HG03457 (cell line): ENCODE data around the gene BCAS3.
"Not testable (repeated sequence)": the region's sequence is repeated elsewhere in the genome, so short reads cannot be mapped to it uniquely, and the experiment has no call there.

Experiments used
- ATAC-seq: cut with Tn5 transposase; IDR thresholded peaks from one replicate; pipeline ENCODE4 v1.9.1; 2021; ENCODE audit warnings: moderate number of reproducible peaks; ENCODE audit not compliant: unreplicated experiment

BCAS3 gene

GRCh38 chr17:60677308-60678117 lies at the start of gene BCAS3:
Gene BCAS3 (plus strand): TSS chr17:60677851.
- ATAC-seq, result peak; percentile 97

- ATAC-seq, result no peak
Observed at GRCh38 chr17:60628252-60628889, 49.3 kb upstream of the BCAS3 start.

GRCh38 chr17:60629120-60629519 lies 48.5 kb upstream of the BCAS3 start:
- ATAC-seq, result no peak

- ATAC-seq, result no peak
Observed at GRCh38 chr17:60630352-60630751, 47.3 kb upstream of the BCAS3 start.

- ATAC-seq, result no peak
Observed at GRCh38 chr17:60631119-60631518, 46.5 kb upstream of the BCAS3 start.

- no peak for ATAC-seq
Observed at GRCh38 chr17:60637683-60638082, 40.0 kb upstream of the BCAS3 start.

GRCh38 chr17:60639019-60639330 lies 38.7 kb upstream of the BCAS3 start:
- ATAC-seq, result no peak

- no peak for ATAC-seq
Observed at GRCh38 chr17:60640503-60640902, 37.1 kb upstream of the BCAS3 start.

GRCh38 chr17:60641126-60641525 lies 36.5 kb upstream of the BCAS3 start:
- no peak for ATAC-seq

- ATAC-seq, result no peak
Observed at GRCh38 chr17:60641810-60642220, 35.8 kb upstream of the BCAS3 start.

GRCh38 chr17:60645918-60646523 lies 31.6 kb upstream of the BCAS3 start:
- ATAC-seq, result no peak

GRCh38 chr17:60646701-60647100 lies 30.9 kb upstream of the BCAS3 start:
- ATAC-seq, result no peak

GRCh38 chr17:60647705-60648104 lies 29.9 kb upstream of the BCAS3 start:
- ATAC-seq, result no peak

- ATAC-seq, result peak; percentile 83
Observed at GRCh38 chr17:60652454-60653247, 25.0 kb upstream of the BCAS3 start.

GRCh38 chr17:60653569-60653968 lies 24.1 kb upstream of the BCAS3 start:
- no peak for ATAC-seq

GRCh38 chr17:60656499-60656898 lies 21.2 kb upstream of the BCAS3 start:
- ATAC-seq, result no peak

GRCh38 chr17:60659156-60659555 lies 18.5 kb upstream of the BCAS3 start:
- no peak for ATAC-seq

- no peak for ATAC-seq
Observed at GRCh38 chr17:60661489-60661888, 16.2 kb upstream of the BCAS3 start.

GRCh38 chr17:60664022-60664421 lies 13.6 kb upstream of the BCAS3 start:
- no peak for ATAC-seq

GRCh38 chr17:60665602-60666001 lies 12.0 kb upstream of the BCAS3 start:
- ATAC-seq, result no peak

- not testable (repeated sequence) for ATAC-seq
Observed at GRCh38 chr17:60668741-60669140, 8.9 kb upstream of the BCAS3 start.
